Daoy (cell line): Measurements from ENCODE around the gene ATG4D. TPM values are rescaled to one million over a fixed set of nuclear protein-coding genes. Genes with fewer than 3 reads are reported as not detected.
A peak's percentile ranks its signal among the peaks of the same experiment; 100 is the strongest.
"Not testable (repeated sequence)": the region's sequence is repeated elsewhere in the genome, so short reads cannot be mapped to it uniquely, and the experiment has no call there.

Source experiments
- DNase-seq: peaks from one replicate; pipeline ENCODE4 v3.0.0-alpha.2; 2015; ENCODE audit warnings: low read depth
- total RNA-seq: library from RNA; depleted of rRNA; stranded (reverse); fragments of >200 nt; shearing (Covaris generic); gene quantifications from 2 replicates; pipeline ENCODE4 v1.2.3, GENCODE V29; 2014

ATG4D gene
- total RNA-seq, 1 experiment from 2014 or later, result 18.1 TPM

DNA sequence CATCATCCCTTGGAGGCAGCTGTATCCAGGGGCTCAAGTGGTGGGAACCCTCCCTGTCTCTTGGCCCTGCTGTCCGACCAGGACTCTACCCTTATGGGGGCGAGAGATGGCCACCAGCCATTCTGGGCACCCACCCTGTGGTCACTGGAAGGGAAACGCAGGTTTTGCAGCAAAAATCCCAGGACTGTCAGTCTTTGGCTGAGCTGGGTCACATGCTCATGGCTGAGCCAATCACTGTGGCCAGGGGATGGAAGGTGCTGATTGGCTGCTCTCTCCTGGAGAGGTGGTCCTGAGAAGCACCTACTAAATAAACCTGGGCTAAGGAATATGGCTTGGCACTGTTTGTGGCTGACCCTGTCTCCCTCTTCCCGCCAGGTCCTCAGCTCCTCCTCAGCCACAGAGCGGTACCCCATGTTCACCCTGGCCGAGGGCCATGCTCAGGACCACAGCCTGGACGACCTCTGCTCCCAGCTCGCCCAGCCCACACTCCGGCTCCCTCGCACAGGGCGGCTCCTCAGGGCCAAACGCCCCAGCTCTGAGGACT, 8.9 kb downstream of the ATG4D start:
- DNase-seq, result peak; percentile 56

DNA sequence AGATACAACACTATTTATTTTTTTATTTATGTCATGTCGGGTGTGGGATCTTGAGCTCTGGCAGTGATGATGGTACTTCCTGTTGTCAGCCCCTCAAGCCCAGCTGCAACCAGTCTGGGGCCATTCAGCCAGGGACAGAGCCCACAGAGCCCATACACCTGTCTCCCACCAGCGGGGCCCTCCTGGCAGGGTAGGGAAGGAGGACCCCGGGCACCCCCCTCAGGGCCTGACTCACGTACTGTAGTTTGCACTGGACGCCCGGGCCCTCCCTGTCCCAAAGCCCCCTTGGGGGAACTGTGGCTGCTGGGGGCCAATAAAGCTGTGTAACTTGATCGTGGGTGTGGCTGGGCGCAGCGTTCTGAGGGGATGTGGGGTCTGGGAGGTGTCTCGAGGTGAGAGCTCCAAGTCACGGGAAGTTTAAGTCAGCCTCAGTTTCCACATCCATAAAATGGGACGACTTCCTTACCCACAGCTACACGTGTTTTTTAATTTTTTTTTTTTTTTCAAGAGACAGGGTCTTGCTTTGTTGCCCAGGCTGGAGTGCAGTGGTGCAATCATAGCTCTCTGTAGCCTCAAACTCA, 9.5 kb downstream of the ATG4D start:
- DNase-seq, result no peak

DNA sequence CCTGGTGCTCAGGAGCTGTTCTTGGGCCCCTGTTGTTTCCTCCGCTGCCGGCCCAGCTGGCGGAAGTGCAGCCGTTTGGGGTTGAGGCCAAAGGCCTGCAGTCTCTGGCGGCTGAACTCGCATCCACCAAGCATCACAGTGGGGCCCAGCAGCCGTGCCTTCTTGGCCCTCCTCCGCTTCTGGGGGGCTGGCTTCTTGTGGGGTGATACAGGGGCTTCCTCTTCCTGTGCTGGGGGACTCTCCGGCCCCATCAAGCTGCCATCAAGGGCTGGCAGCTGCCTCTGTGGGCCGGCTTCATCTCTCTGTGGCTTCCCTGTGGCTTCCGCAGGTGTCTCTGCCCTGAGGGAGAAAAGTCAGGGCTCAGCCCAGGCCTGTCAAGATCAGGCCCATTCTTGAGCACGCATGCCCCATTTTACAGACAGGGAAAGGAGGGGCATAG, 10.3 kb downstream of the ATG4D start:
- no peak for DNase-seq

DNA sequence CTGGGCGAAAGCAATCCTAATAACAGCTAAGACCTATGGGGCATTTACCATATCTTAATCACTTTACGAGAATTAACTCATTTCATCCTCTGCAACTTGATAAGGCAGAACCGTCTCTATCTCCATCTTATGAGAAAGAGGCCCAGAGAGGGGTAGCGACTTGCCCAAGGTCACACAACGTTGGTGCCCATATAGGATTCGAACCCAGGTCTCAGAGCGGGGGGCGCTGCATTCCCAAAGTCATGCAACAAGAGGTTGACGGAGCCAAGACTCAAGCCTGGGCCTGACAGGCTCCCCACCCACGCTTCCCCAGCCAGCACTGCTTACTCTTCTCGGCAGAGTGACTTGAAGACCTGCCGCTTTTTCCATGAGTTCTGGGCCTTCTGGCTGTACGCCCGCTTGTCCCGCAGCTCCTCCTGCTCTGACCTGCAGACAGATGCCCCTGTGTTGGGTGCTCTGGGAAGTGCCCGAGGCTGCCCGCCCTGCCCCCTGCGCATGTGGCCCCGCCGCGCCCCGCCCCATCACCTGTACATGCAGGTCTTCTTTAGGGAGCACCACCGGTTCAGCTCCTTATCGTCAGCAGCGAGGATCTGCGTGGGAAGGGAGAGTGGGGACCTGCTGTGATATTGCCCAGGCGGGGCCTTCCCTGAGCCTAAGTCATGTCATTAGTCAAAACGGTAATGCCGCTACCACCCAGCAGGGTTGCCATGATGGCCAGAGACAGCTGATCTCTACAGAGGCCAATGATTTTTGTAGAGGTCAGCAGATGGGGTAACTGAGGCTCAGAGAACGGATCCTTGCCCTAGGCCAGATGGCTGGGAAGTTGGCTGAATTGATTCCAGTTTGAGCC, 11.3 kb downstream of the ATG4D start:
- no peak for DNase-seq

DNA sequence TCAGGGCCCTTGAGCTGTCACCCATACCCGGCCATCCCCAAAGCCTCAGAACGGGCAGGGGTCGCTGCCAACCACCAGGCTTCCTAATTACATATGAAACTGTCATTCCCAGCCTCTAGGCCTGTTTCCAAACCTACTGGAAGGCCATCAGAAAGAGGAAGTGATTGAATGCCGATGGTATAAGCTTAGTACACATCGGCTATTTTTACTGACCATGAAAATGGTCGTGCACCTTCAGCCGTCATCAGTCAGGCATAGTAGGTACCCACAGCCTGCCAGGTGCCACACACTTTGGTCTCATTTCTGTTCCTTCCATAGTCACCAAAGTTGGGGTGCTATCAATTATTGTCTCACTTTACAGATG, 11.9 kb downstream of the ATG4D start:
- DNase-seq, result no peak

DNA sequence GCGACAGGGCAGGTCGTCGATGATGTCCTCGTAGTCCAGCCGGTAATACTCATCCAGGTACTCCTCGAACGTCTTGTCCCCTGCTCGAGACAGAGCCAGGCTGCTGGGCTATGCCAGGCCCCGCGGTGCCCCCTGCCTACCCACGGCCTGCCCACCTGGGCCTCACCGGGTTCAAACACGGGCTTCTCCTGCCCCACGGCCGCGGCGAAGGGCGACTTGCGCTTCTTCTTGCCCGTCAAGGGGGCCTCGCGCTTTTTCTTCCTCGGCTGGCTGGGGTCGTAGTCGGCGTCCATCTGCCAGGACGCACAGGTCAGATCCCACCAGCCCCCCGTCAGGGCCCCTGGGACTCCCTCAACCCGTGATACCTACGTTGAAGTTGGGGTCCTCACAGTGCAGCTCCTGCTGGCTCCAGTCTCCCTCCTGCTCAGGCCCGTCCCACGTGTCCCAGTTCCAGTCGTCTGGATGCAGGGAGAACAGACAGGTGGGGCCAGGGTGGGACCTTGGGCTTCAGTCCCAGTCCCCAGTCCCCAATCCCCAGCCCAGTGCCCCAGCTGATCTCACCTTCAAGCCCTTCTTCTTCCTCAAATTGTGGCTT, 14.0 kb downstream of the ATG4D start:
- DNase-seq, result no peak

DNA sequence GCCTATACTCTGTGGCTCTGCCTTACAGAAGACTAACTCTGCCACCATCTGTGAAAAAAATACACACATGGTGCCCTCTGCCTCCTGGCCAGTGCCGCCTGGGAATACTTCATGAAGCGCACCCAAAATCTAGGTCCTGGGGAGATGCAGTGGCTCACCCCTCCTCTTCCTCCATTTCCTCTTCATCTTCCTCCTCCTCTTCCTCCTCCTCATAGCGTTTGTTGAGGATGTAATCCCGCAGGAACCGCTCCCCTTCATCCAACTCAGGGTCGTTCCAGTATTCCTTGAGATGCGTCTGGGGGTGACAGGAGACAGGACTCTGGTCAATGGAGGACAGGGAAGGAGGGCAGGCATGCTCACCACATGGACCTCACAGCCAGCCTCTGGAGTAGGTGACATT, 16.4 kb downstream of the ATG4D start:
- no peak for DNase-seq

DNA sequence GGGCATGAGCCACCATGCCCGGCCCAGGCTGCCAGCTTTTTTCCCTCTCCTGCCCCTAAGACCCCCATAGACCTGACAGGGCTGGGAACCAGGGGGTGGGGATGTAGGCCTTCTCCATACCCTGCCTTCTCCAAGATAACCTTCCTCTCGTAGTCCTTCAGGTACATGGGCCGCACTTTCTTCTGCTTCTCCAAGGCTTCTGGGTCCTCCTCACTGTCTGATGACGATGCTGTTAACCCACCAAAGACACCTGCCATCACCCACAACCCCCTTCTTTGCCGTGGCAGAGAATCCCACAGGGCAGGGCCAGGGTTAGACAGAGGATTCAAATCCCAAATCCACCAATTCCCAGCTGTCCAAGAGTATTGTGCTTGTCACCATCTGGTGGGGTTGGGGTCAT, 18.9 kb downstream of the ATG4D start:
- DNase-seq, result no peak

DNA sequence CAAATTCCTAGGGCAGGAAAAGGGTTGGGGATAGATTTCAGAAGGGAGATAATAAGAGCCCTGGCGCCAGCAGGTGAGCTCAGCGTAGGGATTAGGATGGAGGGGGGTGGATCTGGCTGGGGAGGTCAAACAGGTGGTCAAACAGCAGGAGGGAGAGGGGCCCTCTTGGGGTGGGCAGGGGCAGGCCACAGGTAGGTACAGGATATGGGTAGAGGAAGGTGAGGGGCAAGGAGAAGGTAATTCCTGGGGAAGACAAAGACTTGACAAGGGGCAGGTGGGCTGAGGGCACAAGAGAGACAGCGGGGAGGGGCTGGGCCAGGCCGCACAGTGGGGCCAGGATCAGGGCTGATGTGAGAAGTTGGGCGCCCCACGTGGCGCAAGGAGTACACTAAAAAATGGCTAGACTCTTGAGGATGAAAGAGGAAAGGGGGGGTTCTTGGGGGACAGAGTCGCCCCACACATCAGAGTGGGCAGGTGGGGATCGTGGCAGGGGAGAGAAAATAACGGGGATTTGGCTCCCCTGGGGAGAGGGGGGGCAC, 21.4 kb downstream of the ATG4D start:
- DNase-seq, result peak; percentile 65

DNA sequence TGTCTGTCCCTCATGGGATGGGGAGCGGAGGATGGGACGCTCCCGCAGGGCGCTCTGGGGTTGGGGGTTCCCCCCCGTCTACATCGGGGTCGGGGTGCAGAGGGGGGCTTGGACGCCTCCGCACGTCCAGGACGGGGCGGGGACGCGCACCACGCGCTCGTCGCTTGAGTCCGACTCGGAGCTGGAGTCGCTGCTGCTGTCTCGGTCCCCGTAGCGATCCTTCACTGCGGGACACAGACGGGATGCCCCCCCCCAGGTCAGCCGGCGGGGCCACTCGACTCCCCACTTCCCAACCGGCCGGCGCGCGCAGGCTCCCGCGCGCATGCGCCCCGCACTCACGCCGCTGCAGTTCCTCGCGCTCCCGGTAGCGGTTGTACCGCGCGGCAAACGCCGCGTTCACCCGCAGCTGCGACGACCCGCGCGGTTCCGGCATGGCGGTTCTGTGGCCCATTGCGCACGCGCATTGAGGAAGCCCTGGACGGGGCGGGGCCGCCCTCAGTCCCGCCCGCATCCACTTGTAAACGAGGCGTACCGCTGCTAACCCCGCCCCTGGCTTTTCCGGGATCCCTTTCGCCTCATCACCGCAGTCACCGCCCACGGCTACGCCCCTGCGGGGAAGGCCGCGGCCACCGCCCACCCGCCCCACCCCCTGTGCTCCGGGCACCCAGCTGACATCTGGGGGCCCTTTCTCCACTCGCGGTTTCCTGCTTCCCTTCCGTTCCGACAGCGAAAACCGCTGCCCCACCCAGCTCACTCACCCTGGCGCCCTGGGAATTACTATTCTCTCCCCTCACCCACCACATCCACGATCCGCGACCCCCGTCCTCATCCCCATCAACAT, 22.1 kb downstream of the ATG4D start, which contains the start of gene KRI1:
TSS of gene KRI1 (minus strand) at position 444 of the 841 bp plus-strand sequence. CDS start at position 433, 11 bp downstream.
- peak; percentile 99 for DNase-seq

DNA sequence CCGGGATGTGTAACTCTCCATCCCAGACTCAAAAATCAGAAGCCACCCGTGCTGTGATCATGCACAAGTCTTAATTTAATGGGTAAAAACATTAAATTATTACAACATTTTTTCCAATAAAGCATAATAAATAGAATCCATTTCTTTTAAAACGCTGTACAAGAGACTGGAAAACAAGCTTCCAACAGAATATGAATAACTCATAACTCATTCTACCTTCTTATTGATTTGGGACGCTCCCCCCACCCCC, 22.6 kb downstream of the ATG4D start:
- no peak for DNase-seq

DNA sequence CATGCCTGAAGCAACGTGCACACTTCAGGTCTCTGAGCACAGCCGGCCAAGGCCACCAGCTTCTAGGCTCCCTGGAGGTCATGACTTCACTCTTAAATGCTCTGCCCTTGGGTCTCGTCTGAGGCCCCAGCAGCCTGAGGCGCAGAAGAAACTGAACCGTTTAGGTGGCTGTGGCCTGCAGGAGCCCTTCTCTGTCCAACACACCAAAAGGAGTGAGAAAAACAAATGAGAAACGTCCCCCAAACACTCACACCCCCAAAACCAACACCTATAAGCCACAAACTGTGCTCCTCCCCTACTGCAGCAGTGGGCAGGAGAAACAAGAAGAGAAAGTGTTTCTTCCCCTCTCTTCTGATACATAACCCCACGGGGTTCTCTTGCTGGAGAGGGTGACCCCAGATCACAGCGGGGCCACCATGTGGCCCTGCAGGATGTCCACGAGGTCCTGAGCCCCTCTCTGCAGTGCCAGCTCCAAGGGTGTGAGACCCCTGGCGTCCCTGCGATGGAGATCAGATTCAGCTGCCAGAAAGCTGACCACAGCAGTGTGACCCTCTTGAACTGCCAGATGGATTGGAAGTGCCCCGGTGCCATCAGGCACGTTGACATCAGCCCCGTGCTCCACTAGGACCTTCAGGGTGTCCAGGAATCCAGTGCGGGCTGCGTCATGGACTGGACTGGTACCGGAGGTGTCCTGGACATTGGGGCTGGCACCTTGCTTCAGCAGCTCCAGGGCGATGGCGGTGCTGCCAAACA, 23.1 kb downstream of the ATG4D start:
- DNase-seq, result no peak

DNA sequence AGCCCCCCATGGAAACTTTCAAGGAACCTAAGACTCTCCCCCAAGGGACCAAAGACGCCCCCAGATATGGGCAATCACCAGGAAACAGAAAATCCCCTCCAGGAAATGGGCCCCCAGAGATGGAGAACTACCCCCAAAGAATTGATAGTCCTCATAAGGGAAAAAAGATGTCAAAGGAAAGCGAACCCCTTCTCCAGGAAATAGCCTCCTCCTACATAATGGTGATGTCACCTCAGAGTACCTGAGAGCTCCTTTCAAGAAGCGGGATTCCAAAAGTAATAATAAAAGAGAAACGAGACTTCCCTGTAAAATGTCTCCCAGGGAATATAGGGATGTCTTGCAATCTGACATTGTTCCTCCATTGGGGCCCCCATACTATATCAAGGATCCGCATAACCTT, 24.0 kb downstream of the ATG4D start:
- DNase-seq, result no peak

DNA sequence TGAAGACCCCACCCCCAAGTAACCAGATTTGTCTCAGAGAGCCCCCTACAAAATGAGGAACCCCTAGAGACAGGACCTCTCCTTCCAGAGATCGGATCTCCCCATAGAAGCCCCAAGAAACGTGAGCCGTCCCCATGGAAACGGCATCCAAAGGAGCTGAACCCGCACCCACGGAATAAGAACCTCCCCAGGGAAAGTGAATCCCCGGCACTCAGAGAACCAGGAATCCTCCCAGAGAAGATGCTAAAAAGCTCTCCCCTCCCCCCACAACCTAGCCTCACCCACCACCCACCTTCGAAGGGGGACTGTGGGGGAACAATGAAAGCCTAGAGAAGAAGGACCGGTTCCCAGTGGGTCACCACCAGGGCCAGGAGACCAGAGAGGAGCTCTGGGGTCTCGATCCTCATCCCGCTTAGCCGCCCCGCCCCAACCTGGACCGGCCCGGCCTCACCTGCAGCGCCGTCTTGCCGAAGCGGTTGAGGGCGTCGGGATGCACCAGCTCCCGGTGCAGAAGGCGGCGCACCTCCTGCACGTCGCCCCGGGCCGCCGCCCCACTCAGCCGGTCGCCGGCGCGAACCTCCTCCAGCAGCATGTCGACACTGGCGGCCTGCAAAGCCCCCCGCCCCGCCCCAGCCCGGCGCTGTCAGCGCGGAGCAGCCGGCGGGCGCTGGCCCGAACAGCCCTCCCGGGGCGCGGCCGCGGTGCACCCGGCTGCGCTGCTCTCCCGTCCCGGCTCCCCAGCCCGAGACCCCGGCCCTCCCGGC, 24.5 kb downstream of the ATG4D start:
- peak; percentile 64 for DNase-seq

DNA sequence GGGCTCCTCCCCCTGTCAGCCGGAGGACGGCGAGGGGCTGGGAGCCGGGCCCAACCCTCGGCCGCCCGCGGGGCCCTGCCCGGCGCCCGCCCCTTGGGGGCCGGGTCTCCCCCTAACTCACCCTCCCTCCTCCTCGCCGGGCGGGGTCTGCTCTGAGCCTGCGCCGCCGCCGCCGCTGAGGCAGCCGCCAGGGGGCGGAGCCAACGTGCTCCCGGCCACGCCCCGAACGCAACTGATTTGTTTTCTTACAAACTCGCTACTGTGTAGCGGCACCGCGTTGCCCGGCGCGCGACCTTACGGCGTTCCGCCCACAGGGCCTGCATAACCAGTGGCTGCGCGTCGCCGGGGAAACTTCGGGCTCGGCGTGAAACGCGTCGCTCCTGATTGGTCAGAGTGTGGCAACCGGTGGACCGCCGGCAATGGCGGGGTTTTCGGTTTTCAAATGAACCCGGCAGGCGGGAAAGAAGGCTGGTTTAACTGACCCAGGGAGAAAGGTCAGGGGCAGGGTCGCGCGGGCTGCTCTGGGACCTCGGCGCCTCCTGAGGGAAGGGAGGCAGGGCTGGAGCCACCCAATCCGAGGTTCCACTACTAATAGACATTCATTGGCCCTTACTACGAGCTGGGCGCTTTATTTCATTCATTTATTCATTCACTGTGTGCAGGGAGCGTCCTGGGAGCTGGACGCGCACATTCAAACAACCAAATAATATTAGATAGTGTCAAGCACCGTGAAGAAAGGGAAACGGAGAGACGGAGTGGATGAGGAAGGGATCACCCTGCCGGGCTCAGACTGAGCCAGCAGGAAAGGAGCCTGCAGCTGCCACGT, 25.3 kb downstream of the ATG4D start, which contains the start of gene CDKN2D:
TSS of gene CDKN2D (minus strand) at position 154 of the 826 bp plus-strand sequence. CDS start 326 bp downstream, outside the sequence.
- DNase-seq, result peak; percentile 100

DNA sequence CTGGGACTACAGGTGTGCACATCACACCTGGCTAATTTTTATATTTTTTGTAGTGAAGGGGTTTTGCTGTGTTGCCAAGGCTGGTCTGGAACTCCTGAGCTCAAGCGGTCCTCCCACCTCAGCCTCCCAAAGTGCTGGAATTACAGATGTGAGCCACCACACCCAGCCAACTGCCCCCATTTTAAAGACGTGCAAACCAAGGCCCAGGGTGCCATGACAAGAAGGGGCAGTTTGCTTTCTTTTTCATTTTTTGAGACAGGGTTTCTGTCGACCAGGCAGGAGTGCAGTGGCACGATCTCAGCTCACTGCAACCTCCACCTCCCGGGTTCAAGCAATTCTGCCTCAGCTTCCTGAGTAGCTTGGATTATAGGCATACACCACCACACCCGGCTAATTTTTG, 30.1 kb downstream of the ATG4D start:
- DNase-seq, result not testable (repeated sequence)

DNA sequence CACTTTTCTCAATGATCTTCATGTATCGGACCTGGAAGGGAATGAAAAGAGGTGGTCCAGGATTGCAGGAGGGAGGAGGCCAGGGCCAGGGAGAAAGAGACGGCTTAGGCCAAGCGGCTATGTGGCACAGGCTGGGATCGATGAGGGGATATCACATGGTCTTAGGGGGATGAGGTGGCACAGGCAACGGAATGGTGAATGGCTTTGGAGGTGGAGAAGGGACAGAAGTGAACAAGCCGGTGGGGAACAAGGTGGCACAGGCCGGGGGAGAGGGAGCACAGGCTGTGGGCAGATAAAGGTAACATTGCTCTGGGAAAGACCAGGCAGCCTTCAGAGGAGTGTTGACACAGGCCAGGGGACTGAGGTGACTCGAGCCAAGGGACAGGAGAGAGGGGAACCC, 30.8 kb downstream of the ATG4D start:
- no peak for DNase-seq

DNA sequence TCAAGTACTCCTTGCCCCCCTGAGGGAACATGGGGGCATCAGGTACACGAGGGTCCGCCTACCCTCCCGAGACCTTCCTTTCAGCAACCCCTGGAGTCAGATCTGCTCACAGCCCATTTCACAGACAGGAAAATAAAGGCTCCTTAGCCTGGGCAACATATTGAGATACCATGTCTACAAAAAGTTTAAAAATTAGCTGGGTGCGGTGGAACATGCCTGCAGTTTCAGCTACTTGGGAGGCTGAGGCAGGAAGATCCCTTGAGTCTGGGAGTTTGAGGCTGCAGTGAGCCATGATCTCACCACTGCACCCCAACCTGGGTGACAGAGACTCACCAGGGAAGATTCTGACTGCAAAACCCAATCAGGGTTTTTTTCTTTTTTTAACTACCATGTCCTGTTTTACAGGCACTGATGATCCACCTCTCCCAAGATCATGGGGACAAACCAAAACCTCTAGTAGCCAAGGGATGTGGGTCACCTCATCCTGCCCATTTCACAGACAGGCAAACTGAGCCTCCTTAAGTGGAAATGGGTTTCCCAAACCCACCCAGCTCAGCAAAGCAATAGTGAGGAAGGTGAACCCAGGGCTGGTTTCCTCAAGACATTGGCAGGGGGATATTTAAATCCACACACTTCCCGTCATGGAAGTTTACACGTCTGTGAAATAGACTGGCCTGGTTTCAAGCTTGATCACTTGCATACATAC, 31.5 kb downstream of the ATG4D start:
- no peak for DNase-seq

DNA sequence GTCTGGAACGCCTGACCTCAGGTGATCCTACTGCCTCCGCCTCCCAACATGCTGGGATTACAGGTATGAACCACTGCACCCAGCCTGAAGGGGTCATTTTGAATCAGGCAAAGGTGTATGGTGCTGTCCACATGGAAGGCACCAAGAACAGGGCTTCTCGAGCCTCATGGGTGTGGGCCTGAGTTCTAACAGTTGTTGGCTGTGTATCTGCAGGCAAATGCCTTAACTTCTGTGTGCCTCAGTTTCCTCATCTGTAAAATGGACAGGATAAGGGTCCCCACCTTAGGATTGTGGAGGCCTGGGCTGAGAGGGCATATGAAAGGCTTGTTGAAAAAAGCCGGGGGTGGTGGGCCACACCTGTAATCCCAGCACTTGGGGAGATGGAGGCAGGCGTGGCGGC, 34.2 kb downstream of the ATG4D start:
- no peak for DNase-seq
